ENCODE results near the gene CARS1.

- TF ChIP-seq CTCF (IDR thresholded peaks at IDR 0.05) (no peak), POLR2AphosphoS5 (IDR thresholded peaks at IDR 0.05) (no peak), POLR2A (IDR thresholded peaks at IDR 0.05) (no peak)
Observed at GRCh38 chr11:3081386-3081751, 24.1 kb upstream of the CARS1 start.

Measured in suprapubic skin (tissue), 4 donors.